Right ventricle myocardium inferior (tissue), 1 donor: ENCODE results near the gene LCE7A. TPM values are rescaled to one million over a fixed set of nuclear protein-coding genes. Genes with fewer than 3 reads are reported as not detected.

ENCODE experiments used
- total RNA-seq: library from RNA; stranded (reverse); fragmentation: NEBNext Ultra II Directional; extraction: Animal tissue kit (Norgen Biotek cat#: 25700); gene quantifications from one replicate; pipeline ENCODE4 v1.2.1, GENCODE V29; 2021
- donor health status: DM: no; HTN: yes; CAD: no; lungs with severe emphysema.

LCE7A gene
- total RNA-seq, 1 donor from 2014 or later, result not detected

Other genes starting within 250 kb of the LCE7A start
- gene LCE3B, start 246.2 kb upstream of the LCE7A start, total RNA-seq, result not detected
- gene LCE3A, start 236.9 kb upstream of the LCE7A start, total RNA-seq, result not detected
- not detected for gene LCE2D, start 196.6 kb upstream of the LCE7A start, total RNA-seq
- gene LCE2C, start 184.7 kb upstream of the LCE7A start, total RNA-seq, result not detected
- gene LCE2B, start 173.9 kb upstream of the LCE7A start, total RNA-seq, result not detected
- not detected for gene LCE2A, start 161.7 kb upstream of the LCE7A start, total RNA-seq
- not detected for gene LCE4A, start 151.8 kb upstream of the LCE7A start, total RNA-seq
- gene KPRP, start 102.0 kb upstream of the LCE7A start, total RNA-seq, result not detected
- not detected for gene LCE1F, start 84.9 kb upstream of the LCE7A start, total RNA-seq
- gene LCE1E, start 73.7 kb upstream of the LCE7A start, total RNA-seq, result not detected
- not detected for gene LCE1D, start 63.3 kb upstream of the LCE7A start, total RNA-seq
- not detected for gene LCE1C, start 53.3 kb upstream of the LCE7A start, total RNA-seq
- not detected for gene LCE1B, start 48.0 kb upstream of the LCE7A start, total RNA-seq
- gene LCE1A, start 32.5 kb upstream of the LCE7A start, total RNA-seq, result not detected
- not detected for gene LCE6A, start 17.1 kb upstream of the LCE7A start, total RNA-seq
- gene SMCP, start 18.3 kb downstream of the LCE7A start, total RNA-seq, result not detected
- not detected for gene IVL, start 48.5 kb downstream of the LCE7A start, total RNA-seq
- gene SPRR5, start 87.2 kb downstream of the LCE7A start, total RNA-seq, result not detected
- gene SPRR4, start 110.7 kb downstream of the LCE7A start, total RNA-seq, result not detected
- not detected for gene SPRR1A, start 124.1 kb downstream of the LCE7A start, total RNA-seq
- not detected for gene SPRR3, start 141.8 kb downstream of the LCE7A start, total RNA-seq
- gene SPRR1B, start 171.2 kb downstream of the LCE7A start, total RNA-seq, result not detected
- gene SPRR2D, start 181.1 kb downstream of the LCE7A start, total RNA-seq, result not detected
- gene SPRR2A, start 197.5 kb downstream of the LCE7A start, total RNA-seq, result not detected
- not detected for gene SPRR2B, start 211.6 kb downstream of the LCE7A start, total RNA-seq
- not detected for gene SPRR2E, start 234.5 kb downstream of the LCE7A start, total RNA-seq